Measurements from ENCODE around the gene SCN2A.

DNA sequence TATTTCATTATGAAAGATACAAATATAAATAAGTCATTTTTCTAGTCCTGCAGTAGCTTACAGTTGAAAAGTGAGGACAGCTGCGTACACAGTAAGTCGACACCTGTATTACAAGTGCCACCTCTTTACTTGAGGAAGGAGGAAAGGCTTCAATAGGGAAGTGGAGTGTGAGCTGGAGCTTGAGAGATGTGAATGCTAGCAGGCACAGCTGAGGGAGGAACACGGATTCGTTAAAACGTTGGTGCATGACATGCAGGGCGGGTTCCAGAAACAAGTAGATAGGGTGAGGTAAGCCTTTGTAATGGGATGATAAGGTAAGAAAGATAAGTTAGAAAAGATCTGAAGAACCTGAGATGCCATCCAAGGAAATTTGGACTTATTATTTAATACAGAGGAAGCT lies 132.1 kb downstream of the SCN2A start:
- no peak for TF ChIP-seq CTCF (tag by site-specific recombination; IDR thresholded peaks at IDR 0.05)
- TF ChIP-seq ZNF138 (tag by site-specific recombination; IDR thresholded peaks at IDR 0.05; ENCODE audit: borderline replicate concordance): no peak
- no peak for TF ChIP-seq FEZF1 (tag by site-specific recombination; IDR thresholded peaks at IDR 0.05)
- TF ChIP-seq ZBTB1 (tag by site-specific recombination; IDR thresholded peaks at IDR 0.05): no peak
- TF ChIP-seq PBX3 (CRISPR knock-in tag; IDR thresholded peaks at IDR 0.05): no peak
